SH-SY5Y (cell line): ENCODE results near the gene RTF2.

Experiments
- GATA2 ChIP-seq: IDR thresholded peaks from 2 replicates; pipeline ENCODE4 v1.6.1; 2011; ENCODE audit warnings: mild to moderate bottlenecking, low read depth, low read length
- GATA3 ChIP-seq: IDR thresholded peaks from 2 replicates; pipeline ENCODE4 v1.6.1; 2011; ENCODE audit warnings: low read depth, mild to moderate bottlenecking, low read length, moderate library complexity

DNA sequence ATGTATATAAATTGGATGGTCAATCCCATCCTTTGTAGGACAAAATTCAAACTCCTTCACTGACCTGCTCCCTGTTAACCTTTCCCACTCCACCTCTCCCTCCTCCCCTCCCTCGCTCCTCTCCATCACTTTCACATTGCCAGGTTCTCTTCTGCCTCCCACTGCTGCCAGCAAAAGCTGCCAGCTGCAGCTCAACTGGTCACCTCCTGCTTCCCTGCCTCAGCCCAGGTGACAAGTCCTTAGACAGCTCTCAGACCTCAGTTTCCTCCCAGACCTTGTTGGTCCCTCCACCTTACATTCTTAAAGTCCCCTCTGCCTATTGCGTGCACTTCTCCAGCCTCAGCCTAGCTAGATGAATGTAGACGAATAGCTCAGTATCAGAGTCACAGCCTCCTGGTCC, 23.3 kb upstream of the RTF2 start:
- TF ChIP-seq GATA3 (no peak), GATA2 (no peak)
